ENCODE measurements around the gene SYTL2. TPM values are rescaled to one million over a fixed set of nuclear protein-coding genes. Genes with fewer than 3 reads are reported as not detected.

Gene SYTL2
- total RNA-seq, 1 experiment from 2014 or later, result 5.2 TPM

GRCh38 chr11:85661972-85662664, 148.8 kb downstream of the SYTL2 start:
- DNase-seq, result no peak
- Histone ChIP-seq H3K4me2 (ENCODE audit: insufficient read depth, insufficient read length, low read length) (peak overlapping the region; percentile 100), H3T11ph (ENCODE audit: low read length) (no peak overlapping the region), H3K27me3 (ENCODE audit: insufficient read depth, low read length) (no peaks in the 10 kb centered on the region; the same call in 1 of the 2 replicates), H3K79me2 (ENCODE audit: insufficient read depth, low read length) (peaks cover 26% of the 10 kb centered on the region), H3K18ac (ENCODE audit: insufficient read length, low read depth, low read length) (no peak overlapping the region), H2BK12ac (ENCODE audit: insufficient read length, low read depth, low read length) (no peak overlapping the region), H3K4me1 (ENCODE audit: insufficient read depth, low read length) (no peaks in the 10 kb centered on the region), H2AK5ac (ENCODE audit: insufficient read length, low read length) (no peak overlapping the region), H2BK5ac (ENCODE audit: insufficient read length, low read length) (no peak overlapping the region), H3K27ac (ENCODE audit: insufficient read length, low read depth, low read length) (no peak overlapping the region), H4K20me1 (ENCODE audit: control insufficient read depth, insufficient read depth, insufficient read length) (no peaks in the 10 kb centered on the region), H3K9ac (ENCODE audit: extremely low read depth, insufficient read length, low read length) (peak overlapping the region; percentile 75), H3K14ac (ENCODE audit: insufficient read depth, low read length) (no peak overlapping the region), H4K8ac (replicated peaks; ENCODE audit: insufficient read length, low read depth, low read length) (no peak overlapping the region), H3K9me3 (ENCODE audit: control insufficient read depth, low read depth, low read length) (no peaks in the 10 kb centered on the region), H3K23me2 (ENCODE audit: insufficient read length, low read depth, low read length, poor library complexity, severe bottlenecking) (peaks cover 7% of the 10 kb centered on the region), H3K4ac (ENCODE audit: low read depth, low read length) (no peak overlapping the region), H2BK20ac (ENCODE audit: low read depth, low read length, poor library complexity, severe bottlenecking) (no peak overlapping the region), H2BK15ac (ENCODE audit: low read depth, low read length) (no peak overlapping the region), H3K56ac (ENCODE audit: insufficient read length, low read depth, low read length) (no peak overlapping the region), H4K91ac (ENCODE audit: insufficient read length, low read depth, low read length) (no peak overlapping the region), H4K5ac (ENCODE audit: insufficient read length, low read depth, low read length) (no peak overlapping the region), H2AFZ (ENCODE audit: low read length) (no peak overlapping the region), H2BK120ac (ENCODE audit: low read depth, low read length, poor library complexity, severe bottlenecking) (no peak overlapping the region), H3K79me1 (ENCODE audit: insufficient read depth, low read depth, low read length, poor library complexity, severe bottlenecking) (no peaks in the 10 kb centered on the region), H3K23ac (ENCODE audit: insufficient read length, low read depth, low read length) (no peak overlapping the region)
- H3K4me3 Mint-ChIP-seq, result peak overlapping the region; percentile 98 to 100
- H3K36me3 Mint-ChIP-seq (ENCODE audit: insufficient read depth in 1 of 3, low read depth in 3 of 3), result peaks cover 41 to 66% (median 54%) of the 10 kb centered on the region in 3 experiments
- H3K4me1 Mint-ChIP-seq, result peaks cover 32 to 42% of the 10 kb centered on the region in 2 experiments
- no peaks in the 10 kb centered on the region; a peak in 1 of 5 replicates for H3K9me3 Mint-ChIP-seq
- no peaks in the 10 kb centered on the region; the same call in 1 of the 2 replicates for H3K27me3 Mint-ChIP-seq (ENCODE audit: low read depth)
- no peak overlapping the region for H3K27ac Mint-ChIP-seq
- TF ChIP-seq, protein P1, sequence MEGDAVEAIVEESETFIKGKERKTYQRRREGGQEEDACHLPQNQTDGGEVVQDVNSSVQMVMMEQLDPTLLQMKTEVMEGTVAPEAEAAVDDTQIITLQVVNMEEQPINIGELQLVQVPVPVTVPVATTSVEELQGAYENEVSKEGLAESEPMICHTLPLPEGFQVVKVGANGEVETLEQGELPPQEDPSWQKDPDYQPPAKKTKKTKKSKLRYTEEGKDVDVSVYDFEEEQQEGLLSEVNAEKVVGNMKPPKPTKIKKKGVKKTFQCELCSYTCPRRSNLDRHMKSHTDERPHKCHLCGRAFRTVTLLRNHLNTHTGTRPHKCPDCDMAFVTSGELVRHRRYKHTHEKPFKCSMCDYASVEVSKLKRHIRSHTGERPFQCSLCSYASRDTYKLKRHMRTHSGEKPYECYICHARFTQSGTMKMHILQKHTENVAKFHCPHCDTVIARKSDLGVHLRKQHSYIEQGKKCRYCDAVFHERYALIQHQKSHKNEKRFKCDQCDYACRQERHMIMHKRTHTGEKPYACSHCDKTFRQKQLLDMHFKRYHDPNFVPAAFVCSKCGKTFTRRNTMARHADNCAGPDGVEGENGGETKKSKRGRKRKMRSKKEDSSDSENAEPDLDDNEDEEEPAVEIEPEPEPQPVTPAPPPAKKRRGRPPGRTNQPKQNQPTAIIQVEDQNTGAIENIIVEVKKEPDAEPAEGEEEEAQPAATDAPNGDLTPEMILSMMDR (conservative IDR thresholded peaks at IDR 0.05), result no peak
- no CpG with 5 or more reads among the region's 4 CpGs for WGBS (ENCODE audit: extremely low coverage, insufficient read length, low lambda C conversion rate)
